Measurements from ENCODE around the gene ANKZF1.

Gene ANKZF1

DNA sequence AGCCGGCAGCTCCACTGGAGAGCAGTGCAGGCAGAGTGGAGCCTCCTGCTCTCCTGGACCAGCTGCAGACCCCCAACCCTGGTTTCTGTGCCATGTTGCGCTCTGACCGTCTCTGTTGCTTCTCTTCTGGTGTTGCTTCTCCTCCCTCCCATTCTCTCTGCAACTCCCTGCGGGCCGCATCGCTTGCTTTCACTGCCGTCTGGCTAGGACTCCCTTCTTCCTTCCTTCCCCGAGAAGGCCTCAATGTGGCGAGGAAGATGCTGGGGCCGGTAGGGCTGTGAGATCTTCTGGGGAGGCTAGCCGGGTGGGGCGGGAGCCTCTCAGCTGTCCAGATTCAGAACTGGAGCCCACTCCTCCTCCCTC is 55.7 kb downstream of the ANKZF1 start:
- DNase-seq: no peak

DNA sequence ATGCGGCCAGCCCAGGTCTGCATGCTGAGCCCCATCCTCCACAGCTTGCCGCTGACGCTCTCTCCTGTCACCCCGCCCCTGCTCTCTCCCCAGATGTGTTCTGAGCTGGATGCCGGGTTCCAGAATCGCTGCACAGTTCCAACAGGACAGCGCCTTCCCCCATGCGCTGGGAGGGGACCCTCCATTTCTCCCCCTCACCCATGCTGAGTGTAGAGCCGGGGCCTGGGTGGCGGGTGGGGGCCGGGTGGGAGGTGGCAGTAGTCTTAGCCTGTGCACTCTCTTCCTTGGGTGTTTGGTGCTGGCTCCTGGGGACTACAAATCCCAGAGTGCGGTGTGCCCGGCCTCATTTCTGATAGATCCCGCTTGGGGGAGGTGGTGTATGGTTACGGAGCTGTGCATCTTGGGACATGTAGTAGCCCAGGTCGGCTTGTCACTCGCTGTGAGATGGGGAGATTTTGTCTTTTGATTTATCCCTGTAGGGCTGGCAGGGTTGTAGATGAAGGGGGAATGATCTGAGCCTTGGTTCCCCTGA is 56.4 kb downstream of the ANKZF1 start:
- peak; percentile 56 for DNase-seq
